ENCODE results near the gene REV3L. TPM values are rescaled to one million over a fixed set of nuclear protein-coding genes. Genes with fewer than 3 reads are reported as not detected.

Gene REV3L
- total and polyA plus RNA-seq, 2 donors (not counting 1 experiment from before 2014, with no cell fraction given) = 4.7 to 37.9 TPM

GRCh38 chr6:111356551-111356950, 126.5 kb downstream of the REV3L start:
- H3K79me2 ChIP-seq (ENCODE audit: control insufficient read depth, insufficient read depth, low read length) = no peaks in the 10 kb centered on the region
- H3K4me1 ChIP-seq (ENCODE audit: control insufficient read depth in 2 of 2, insufficient read depth in 2 of 2, low read length in 2 of 2) = no peaks in the 10 kb centered on the region
- H3K4me3 ChIP-seq (ENCODE audit: control extremely low read depth in 1 of 5, extremely low read depth in 1 of 5, insufficient read depth in 1 of 5, low read depth in 2 of 5, low read length in 4 of 5) = no peak overlapping the region
- no peaks in the 10 kb centered on the region for H3K27me3 ChIP-seq (replicated peaks in 1 of 4; ENCODE audit: control extremely low read depth in 1 of 4, control insufficient read depth in 3 of 4, insufficient read depth in 4 of 4, low read length in 3 of 4)
- no peak overlapping the region for H3K27ac Mint-ChIP-seq
- no CpG with 5 or more reads among the region's 1 CpG for WGBS (ENCODE audit: insufficient coverage)
- H3K4me1 Mint-ChIP-seq = no peaks in the 10 kb centered on the region
- no peaks in the 10 kb centered on the region for H4K20me1 ChIP-seq (ENCODE audit: control insufficient read depth, insufficient read depth, low read length, poor library complexity, severe bottlenecking)
- no peak overlapping the region for H3K27ac ChIP-seq (ENCODE audit: low read length in 2 of 2)
- H3K9me3 Mint-ChIP-seq (ENCODE audit: insufficient read depth) = no peaks in the 10 kb centered on the region
- intact Hi-C loops (cut with micrococcal nuclease) = no loop called here
- H3K9ac ChIP-seq (ENCODE audit: low read length) = no peak overlapping the region
- DNase-seq (no peak), ATAC-seq (ENCODE audit: low read depth) (no peak)
- TF ChIP-seq EZH2 (IDR thresholded peaks at IDR 0.05; ENCODE audit: borderline replicate concordance, insufficient read depth, low read depth, low read length, poor library complexity, severe bottlenecking) = no peak
- TF ChIP-seq CTCF (IDR thresholded peaks at IDR 0.05) = no peak
- no peaks in the 10 kb centered on the region for H3K27me3 Mint-ChIP-seq
- no peak overlapping the region for H3K4me2 ChIP-seq (replicated peaks; ENCODE audit: low read depth, low read length, poor library complexity, severe bottlenecking)
- POLR2A ChIA-PET = no interaction called here
- H3K9me3 ChIP-seq (ENCODE audit: control extremely low read depth in 1 of 3, control insufficient read depth in 2 of 3, insufficient read depth in 1 of 3, low read length in 2 of 3) = no peaks in the 10 kb centered on the region
- H3K4me3 Mint-ChIP-seq = no peak overlapping the region
- no peak overlapping the region for H2AFZ ChIP-seq (ENCODE audit: insufficient read depth, low read depth, low read length, poor library complexity, severe bottlenecking)
- CTCF ChIA-PET = interaction anchor here (0.5 kb wide), 1 partner anchor 52 kb away, joined by 3 read pairs; no protein-coding TSS in a partner anchor
- H3K36me3 ChIP-seq (replicated peaks in 1 of 2; ENCODE audit: control extremely low read depth in 1 of 2, control insufficient read depth in 1 of 2, extremely low read depth in 1 of 2, insufficient read depth in 2 of 2, low read length in 1 of 2) = peaks cover 10 to 17% of the 10 kb centered on the region in 2 experiments

GRCh38 chr6:111354758-111355555, 128.1 kb downstream of the REV3L start:
- Mint-ChIP-seq H3K27ac (no peak overlapping the region), H3K4me3 (no peak overlapping the region), H3K4me1 (no peaks in the 10 kb centered on the region), H3K27me3 (no peaks in the 10 kb centered on the region), H3K9me3 (ENCODE audit: insufficient read depth) (no peaks in the 10 kb centered on the region)
- TF ChIP-seq CTCF (IDR thresholded peaks at IDR 0.05) = no peak
- no peak for TF ChIP-seq EZH2 (IDR thresholded peaks at IDR 0.05; ENCODE audit: borderline replicate concordance, insufficient read depth, low read depth, low read length, poor library complexity, severe bottlenecking)
- H3K27ac ChIP-seq (ENCODE audit: low read length in 2 of 2) = no peak overlapping the region
- no peak for ATAC-seq (ENCODE audit: low read depth)
- CTCF ChIA-PET = no interaction called here
- POLR2A ChIA-PET = no interaction called here
- intact Hi-C loops (cut with micrococcal nuclease) = no loop called here
- H3K27me3 ChIP-seq (replicated peaks in 1 of 4; ENCODE audit: control extremely low read depth in 1 of 4, control insufficient read depth in 3 of 4, insufficient read depth in 4 of 4, low read length in 3 of 4) = no peaks in the 10 kb centered on the region
- H2AFZ ChIP-seq (ENCODE audit: insufficient read depth, low read depth, low read length, poor library complexity, severe bottlenecking) = no peak overlapping the region
- DNase-seq = no peak
- H3K4me1 ChIP-seq (ENCODE audit: control insufficient read depth in 2 of 2, insufficient read depth in 2 of 2, low read length in 2 of 2) = no peaks in the 10 kb centered on the region
- no CpG with 5 or more reads among the region's 3 CpGs for WGBS (ENCODE audit: insufficient coverage)
- H4K20me1 ChIP-seq (ENCODE audit: control insufficient read depth, insufficient read depth, low read length, poor library complexity, severe bottlenecking) = no peaks in the 10 kb centered on the region
- no peaks in the 10 kb centered on the region for H3K79me2 ChIP-seq (ENCODE audit: control insufficient read depth, insufficient read depth, low read length)
- H3K9ac ChIP-seq (ENCODE audit: low read length) = no peak overlapping the region
- no peak overlapping the region for H3K4me2 ChIP-seq (replicated peaks; ENCODE audit: low read depth, low read length, poor library complexity, severe bottlenecking)
- peaks cover 10 to 25% of the 10 kb centered on the region in 2 experiments for H3K36me3 ChIP-seq (replicated peaks in 1 of 2; ENCODE audit: control extremely low read depth in 1 of 2, control insufficient read depth in 1 of 2, extremely low read depth in 1 of 2, insufficient read depth in 2 of 2, low read length in 1 of 2)
- H3K4me3 ChIP-seq (ENCODE audit: control extremely low read depth in 1 of 5, extremely low read depth in 1 of 5, insufficient read depth in 1 of 5, low read depth in 2 of 5, low read length in 4 of 5) = no peak overlapping the region
- no peaks in the 10 kb centered on the region for H3K9me3 ChIP-seq (ENCODE audit: control extremely low read depth in 1 of 3, control insufficient read depth in 2 of 3, insufficient read depth in 1 of 3, low read length in 2 of 3)
